Upper lobe of right lung (tissue), 1 donor: ENCODE data around the gene ANKRD13A. TPM values are rescaled to one million over a fixed set of nuclear protein-coding genes. Genes with fewer than 3 reads are reported as not detected.

Experiments used
- ATAC-seq: fragments of 200-7000 bp; cut with Tn5 transposase; one replicate; pipeline ENCODE4 v1.9.1; 2020; ENCODE audit warnings: mild to moderate bottlenecking, moderate library complexity
- DNase-seq: peaks from one replicate; pipeline ENCODE4 v3.0.0-alpha.2; 2020
- H3K27ac ChIP-seq: fragments of 200-600 bp; one replicate; pipeline ENCODE4 v1.8.0; 2022
- H3K27me3 ChIP-seq: fragments of 200-600 bp; one replicate; pipeline ENCODE4 v1.8.0; 2022; ENCODE audit warnings: mild to moderate bottlenecking
- H3K36me3 ChIP-seq: fragments of 200-600 bp; one replicate; pipeline ENCODE4 v1.8.0; 2022
- H3K4me1 ChIP-seq: fragments of 200-600 bp; one replicate; pipeline ENCODE4 v1.8.0; 2022
- H3K4me3 ChIP-seq: fragments of 200-600 bp; one replicate; pipeline ENCODE4 v1.8.0; 2022; ENCODE audit warnings: mild to moderate bottlenecking
- H3K9me3 ChIP-seq: fragments of 200-600 bp; one replicate; pipeline ENCODE4 v1.8.0; 2022
- intact Hi-C: fragments of 100-400 bp; cut with DNase I; formaldehyde crosslinking; loops from one replicate; pipeline ENCODE4 v1.11.0; 2022
- total RNA-seq: library from RNA; stranded (reverse); fragmentation: NEBNext Ultra II Directional; extraction: Animal tissue kit (Norgen Biotek cat#: 25700); gene quantifications from one replicate; pipeline ENCODE4 v1.2.1, GENCODE V29; 2021
- TF ChIP-seq, protein P1 (sequence below): fragments of 200-600 bp; IDR thresholded peaks from one replicate; pipeline ENCODE4 v1.8.0; 2022; ENCODE audit warnings: antibody characterized with exemption
- donor health status: DM: no; HTN: yes; CAD: no; lungs with severe emphysema.

The ANKRD13A gene
- total RNA-seq, 1 donor from 2014 or later: 54.0 TPM

DNA sequence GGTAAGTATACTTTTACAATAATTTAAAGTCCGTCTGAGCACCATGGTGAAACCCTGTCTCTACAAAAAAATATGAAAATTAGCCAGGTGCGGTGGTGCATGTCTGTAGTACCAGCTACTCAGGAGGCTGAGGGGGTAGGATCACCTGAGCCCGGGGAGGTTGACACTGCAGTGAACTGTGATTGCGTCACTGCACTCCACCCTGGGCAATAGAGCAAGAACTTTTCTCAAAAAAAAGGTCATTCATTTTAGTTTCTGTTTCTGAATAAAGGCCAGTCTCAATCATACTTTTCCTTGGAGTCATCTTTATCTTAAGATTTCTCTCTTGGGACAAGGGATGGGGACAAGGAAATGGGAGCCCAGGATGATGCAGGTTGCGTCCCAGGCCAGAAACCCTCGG, 12.9 kb downstream of the ANKRD13A start:
- peak; percentile 71 for ATAC-seq
- intact Hi-C loops: no loop called here
- TF ChIP-seq, protein P1, sequence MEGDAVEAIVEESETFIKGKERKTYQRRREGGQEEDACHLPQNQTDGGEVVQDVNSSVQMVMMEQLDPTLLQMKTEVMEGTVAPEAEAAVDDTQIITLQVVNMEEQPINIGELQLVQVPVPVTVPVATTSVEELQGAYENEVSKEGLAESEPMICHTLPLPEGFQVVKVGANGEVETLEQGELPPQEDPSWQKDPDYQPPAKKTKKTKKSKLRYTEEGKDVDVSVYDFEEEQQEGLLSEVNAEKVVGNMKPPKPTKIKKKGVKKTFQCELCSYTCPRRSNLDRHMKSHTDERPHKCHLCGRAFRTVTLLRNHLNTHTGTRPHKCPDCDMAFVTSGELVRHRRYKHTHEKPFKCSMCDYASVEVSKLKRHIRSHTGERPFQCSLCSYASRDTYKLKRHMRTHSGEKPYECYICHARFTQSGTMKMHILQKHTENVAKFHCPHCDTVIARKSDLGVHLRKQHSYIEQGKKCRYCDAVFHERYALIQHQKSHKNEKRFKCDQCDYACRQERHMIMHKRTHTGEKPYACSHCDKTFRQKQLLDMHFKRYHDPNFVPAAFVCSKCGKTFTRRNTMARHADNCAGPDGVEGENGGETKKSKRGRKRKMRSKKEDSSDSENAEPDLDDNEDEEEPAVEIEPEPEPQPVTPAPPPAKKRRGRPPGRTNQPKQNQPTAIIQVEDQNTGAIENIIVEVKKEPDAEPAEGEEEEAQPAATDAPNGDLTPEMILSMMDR: no peak
- peaks cover 26% of the 10 kb centered on the region for H3K4me1 ChIP-seq
- no peak overlapping the region for H3K4me3 ChIP-seq
- peaks cover 41% of the 10 kb centered on the region for H3K36me3 ChIP-seq
- H3K27ac ChIP-seq: no peak overlapping the region
- no peaks in the 10 kb centered on the region for H3K9me3 ChIP-seq
- no peaks in the 10 kb centered on the region for H3K27me3 ChIP-seq
- peak; percentile 77 for DNase-seq

GRCh38 chr12:110012659-110013058, 13.4 kb downstream of the ANKRD13A start:
- DNase-seq: no peak
- TF ChIP-seq, protein P1: no peak
- Histone ChIP-seq H3K27ac (no peak overlapping the region), H3K27me3 (no peaks in the 10 kb centered on the region), H3K36me3 (peaks cover 46% of the 10 kb centered on the region), H3K9me3 (no peaks in the 10 kb centered on the region), H3K4me3 (no peak overlapping the region), H3K4me1 (peaks cover 26% of the 10 kb centered on the region)
- no peak for ATAC-seq
- intact Hi-C loops: no loop called here

DNA sequence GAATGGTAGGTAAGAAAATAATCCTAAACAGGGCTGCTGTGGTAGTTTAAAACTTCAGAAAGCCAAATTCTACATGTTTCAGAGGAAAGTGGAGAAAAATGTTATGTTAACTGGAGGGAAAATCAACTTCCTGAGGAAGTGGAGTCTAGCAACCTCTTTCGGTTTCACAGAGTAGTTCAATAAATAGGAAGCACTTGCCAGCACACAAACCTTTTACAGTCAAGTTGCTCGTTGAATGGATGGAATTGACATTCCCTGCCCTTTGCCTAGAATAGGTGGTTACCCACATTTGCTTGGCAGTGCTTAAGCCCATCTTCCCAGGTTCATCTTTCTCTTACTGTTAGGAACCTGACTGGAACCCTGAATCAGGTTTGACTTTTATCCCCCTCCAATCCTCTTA, 15.9 kb downstream of the ANKRD13A start:
- Histone ChIP-seq H3K9me3 (no peaks in the 10 kb centered on the region), H3K4me1 (peaks cover 26% of the 10 kb centered on the region), H3K27me3 (no peaks in the 10 kb centered on the region), H3K4me3 (no peak overlapping the region), H3K27ac (peak overlapping the region; percentile 15), H3K36me3 (peaks cover 71% of the 10 kb centered on the region)
- peak; percentile 66 for ATAC-seq
- TF ChIP-seq, protein P1: peak; percentile 24
- intact Hi-C loops: no loop called here
- no peak for DNase-seq

DNA sequence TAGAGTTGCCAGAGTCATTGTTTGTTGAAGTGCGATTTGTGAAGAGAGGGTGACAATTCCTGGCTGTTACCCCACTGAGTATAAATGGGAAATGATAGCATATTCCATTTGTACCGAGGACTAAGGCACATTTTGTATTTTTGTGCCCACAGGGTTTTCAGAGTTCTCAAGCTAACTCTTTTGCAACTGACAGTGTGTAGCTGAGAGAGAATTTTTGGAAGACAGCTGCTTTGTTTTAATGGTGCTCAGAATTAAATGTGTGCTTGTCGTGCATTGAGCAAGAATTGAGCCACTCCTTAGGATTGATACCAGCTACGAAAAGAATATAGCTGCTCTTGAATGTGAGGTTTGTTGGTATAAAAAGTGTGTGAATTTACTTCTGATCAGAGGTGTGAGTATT, 21.7 kb downstream of the ANKRD13A start:
- Histone ChIP-seq H3K27ac (peak overlapping the region; percentile 55), H3K9me3 (no peaks in the 10 kb centered on the region), H3K4me3 (no peak overlapping the region), H3K4me1 (peaks cover 17% of the 10 kb centered on the region), H3K27me3 (no peaks in the 10 kb centered on the region), H3K36me3 (peaks cover 82% of the 10 kb centered on the region)
- intact Hi-C loops: no loop called here
- TF ChIP-seq, protein P1: no peak
- DNase-seq (no peak), ATAC-seq (no peak)

- H3K4me1 ChIP-seq: peaks cover 17% of the 10 kb centered on the region
- ATAC-seq (peak; percentile 32), DNase-seq (no peak)
- H3K4me3 ChIP-seq: no peak overlapping the region
- no peak overlapping the region for H3K27ac ChIP-seq
- intact Hi-C loops: no loop called here
- TF ChIP-seq, protein P1: no peak
- H3K9me3 ChIP-seq: no peaks in the 10 kb centered on the region
- H3K36me3 ChIP-seq: peaks cover 82% of the 10 kb centered on the region
- H3K27me3 ChIP-seq: no peaks in the 10 kb centered on the region
Measured at GRCh38 chr12:110023059-110023980, 24.1 kb downstream of the ANKRD13A start.
